Kidney capillary endothelial cell (primary cell): ENCODE data around the gene QRFPR.
"Not testable (repeated sequence)": the region's sequence is repeated elsewhere in the genome, so short reads cannot be mapped to it uniquely, and the experiment has no call there.

Experiments used
- DNase-seq: peaks from one replicate; pipeline ENCODE4 v3.0.0-alpha.2; 2018; ENCODE audit warnings: low spot score

The QRFPR gene

DNA sequence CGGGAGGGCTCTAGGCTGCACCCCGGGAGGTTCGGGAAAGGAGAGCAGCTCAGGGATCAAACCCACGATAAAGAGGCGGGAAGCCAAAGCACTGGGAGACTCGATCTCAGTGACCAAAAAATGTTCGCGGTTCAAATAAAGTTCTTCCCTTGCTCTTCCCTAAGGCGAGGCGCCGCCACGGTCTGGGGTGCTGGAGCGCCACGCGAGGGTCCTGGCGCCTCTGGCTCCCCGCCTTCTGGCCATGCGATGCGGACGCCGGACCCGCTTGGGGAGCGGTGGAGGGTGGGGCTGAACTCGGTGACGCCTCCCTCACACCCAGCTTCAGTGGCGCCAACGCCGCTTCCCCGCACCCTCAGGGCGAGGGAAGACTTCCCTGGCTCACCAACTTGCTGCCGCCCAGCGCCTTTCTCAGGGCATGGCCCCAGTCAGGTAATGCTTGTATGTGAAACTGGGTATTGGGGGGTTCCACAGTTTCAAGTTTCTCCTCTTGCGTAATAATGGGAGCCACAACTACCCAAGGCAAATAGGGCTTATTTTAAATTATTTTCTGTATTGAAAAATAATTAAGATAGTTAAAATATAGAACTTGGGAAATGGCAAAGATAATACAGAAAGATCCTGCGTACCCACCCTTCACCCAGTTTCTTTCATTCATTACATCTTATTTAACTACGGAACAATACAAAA, at the start of gene QRFPR:
Gene QRFPR (minus strand): TSS at position 243 of the 687 bp plus-strand sequence. CDS start 371 bp downstream, outside the sequence.
- DNase-seq = no peak

DNA sequence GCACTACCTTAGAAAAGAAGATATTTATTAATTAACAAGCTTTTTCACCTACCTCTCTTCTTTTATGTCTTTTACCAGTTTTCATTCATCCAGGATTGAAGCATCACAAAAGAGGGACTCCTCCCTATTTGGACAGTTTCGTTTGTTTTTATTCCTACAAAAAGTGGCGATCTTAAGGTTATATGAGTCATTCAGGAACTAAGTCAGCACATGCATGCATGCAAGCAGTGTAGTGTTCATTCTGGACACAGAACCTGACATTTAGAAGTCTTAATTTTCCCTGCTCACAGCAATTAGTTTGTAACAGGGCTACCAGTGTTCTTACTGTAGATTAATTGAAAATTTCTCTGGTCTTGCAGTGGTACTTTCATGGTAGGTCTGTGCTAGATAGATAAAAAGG, 47.9 kb upstream of the QRFPR start:
- peak; percentile 52 for DNase-seq

DNA sequence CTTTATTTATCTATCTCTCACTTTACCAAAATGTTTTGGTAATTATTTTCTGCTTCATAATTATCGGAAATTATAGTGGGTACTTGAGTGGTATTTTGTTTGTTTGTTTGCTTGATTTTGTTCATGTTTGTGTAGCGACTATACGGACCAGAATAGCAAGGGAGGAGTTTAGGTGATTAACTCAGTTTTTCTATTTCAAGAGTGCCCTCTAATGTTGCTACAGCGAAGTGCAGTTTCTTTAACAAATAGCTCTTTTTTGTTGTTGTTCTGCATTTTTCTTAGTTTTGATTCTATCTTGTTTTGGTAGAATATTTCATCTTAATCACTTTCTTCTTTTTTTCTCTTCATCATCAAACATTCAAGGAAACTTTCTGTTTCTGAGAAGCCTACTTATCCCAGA, 40.8 kb upstream of the QRFPR start:
- peak; percentile 21 for DNase-seq

DNA sequence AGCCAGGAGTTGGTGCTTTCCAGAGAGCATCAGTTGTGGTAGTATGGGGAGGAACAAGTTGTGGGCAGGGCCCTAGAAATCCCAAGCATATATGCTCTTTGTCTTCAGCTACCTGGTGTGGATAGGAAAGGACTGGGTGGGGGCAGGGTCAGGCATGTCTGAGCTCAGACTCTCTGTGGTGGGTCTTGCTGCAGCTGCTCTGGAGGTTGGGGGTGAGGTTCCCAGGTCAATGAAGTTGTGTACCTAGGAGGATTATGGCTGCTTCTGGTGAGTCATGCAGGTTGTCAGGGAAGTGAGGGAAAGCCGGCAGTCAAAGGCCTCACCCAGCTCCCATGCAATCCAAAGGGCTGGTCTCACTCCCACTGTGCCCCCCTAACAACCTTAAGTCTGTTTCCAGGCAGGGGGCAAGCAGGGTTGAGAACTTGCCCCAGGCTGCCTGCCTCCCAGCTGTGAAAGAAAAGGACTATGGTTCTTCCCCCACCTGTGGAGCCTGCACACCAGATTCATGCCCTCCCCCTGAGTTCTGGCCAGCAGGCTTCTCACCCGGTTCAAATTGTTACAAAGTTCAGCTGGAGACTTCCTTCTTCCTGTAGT, 30.4 kb upstream of the QRFPR start:
- DNase-seq = no peak

DNA sequence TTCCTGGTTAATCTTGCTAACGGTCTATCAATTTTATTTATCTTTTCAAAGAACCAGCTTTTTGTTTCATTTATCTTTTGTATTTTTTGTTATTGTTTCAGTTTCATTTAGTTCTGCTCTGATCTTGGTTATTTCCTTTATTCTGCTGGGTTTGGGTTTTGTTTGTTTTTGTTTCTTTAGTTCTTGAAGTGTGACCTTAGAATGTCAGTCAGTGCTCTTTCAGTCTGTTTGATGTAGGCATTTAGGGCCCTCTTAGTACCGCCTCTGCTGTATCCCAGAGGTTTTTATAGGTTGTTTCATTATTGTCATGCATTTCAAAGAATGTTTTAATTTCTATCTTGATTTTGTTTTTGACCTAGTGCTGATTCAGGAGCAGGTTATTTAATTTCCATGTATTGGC, 27.7 kb upstream of the QRFPR start:
- DNase-seq = not testable (repeated sequence)

DNA sequence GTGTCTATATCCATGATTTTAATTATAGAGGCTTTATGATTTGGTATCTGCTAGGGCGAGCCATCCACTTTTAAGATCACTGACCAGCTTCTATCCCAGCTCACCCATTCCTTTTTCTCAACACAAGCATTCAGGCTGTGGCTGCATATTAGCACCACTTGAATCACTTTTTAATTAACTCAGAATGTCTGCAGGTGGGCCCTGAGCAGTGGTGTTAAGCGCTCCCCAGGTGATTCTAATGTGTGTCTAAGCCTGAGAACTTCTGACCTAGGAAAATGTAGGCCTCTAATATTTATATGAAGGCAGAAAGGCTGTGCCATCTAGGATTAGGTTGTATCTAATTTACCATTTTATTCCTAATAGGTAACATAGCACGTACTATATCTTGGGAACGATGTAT, 19.8 kb upstream of the QRFPR start:
- no peak for DNase-seq

DNA sequence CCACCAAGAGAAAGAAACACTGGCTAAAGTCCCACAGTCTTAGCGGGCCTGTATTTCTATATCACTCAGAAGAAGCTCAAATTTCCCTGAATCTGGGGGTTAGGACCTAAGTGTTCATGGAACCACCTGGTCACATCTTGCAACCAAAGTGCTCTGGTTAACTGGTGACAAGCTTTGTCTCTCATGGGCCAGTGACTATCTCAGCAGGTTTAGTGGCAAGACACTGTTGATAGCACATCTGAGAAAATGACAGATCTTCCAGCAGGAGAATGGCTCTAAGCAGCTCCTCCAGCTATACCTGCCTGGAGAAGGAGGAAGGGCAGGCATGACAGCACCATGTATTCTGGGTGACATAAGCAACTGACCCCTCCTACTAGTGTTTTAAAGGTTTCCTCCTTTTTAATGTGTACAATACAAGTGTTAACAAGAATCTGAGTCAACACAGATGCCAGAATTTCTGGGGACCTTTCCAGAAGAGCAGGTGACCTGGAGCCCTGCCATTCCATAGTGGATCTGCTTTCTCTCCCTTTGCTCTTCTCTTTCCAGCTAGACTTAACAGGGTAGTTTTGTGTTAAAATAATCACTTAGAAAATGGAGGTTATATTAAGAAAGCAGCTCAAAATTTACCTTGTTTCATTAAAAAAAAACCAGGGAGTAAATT, 17.3 kb upstream of the QRFPR start:
- no peak for DNase-seq

DNA sequence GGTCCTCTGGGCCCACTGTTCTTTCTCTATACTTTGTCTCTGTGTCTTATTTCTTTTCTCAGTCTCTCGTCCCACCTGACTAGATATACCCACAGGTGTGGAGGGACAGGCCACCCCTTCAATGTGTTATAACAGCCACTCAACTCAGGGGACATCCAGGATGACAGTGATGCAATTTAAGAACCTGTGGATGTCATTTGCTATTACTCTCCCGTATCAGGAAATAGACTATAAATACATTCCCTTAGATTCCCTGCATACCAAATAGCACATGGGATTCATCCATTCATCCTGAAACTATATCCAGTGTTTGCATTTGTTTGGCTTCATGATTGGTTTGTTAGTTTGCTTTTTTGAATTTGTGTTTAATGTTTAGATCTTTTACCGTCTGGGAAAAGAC, 16.6 kb upstream of the QRFPR start:
- DNase-seq = no peak

DNA sequence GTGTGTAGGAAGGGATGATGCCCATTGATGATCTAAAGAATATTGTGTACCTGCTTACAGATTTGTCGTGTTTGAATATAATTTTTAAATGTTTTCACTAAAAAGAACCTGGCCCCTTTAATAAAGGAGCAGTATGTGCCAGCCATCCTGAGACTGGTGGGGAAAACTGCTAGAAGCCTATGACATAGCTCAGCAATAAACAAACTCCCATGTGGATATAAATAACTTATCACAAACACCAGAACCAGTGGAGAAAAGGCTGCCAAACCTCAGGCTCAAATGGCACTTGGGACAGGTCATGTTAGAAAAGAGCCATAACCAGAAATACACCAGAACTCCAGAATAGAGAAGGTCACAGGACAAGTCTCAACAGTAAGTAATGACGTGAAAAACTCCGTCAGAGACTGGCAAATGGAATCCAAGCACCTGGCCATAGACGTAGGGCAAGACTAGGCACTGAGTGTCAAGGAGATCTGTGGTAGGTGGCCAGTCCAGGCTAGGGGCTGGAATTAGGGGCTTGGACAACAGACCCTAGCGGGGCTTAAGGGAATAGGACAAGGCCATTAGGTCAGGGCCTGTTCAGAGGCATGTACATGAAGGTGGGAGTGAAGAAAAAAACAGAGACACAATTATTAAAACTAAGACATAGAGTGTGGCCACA, 11.7 kb upstream of the QRFPR start:
- no peak for DNase-seq

DNA sequence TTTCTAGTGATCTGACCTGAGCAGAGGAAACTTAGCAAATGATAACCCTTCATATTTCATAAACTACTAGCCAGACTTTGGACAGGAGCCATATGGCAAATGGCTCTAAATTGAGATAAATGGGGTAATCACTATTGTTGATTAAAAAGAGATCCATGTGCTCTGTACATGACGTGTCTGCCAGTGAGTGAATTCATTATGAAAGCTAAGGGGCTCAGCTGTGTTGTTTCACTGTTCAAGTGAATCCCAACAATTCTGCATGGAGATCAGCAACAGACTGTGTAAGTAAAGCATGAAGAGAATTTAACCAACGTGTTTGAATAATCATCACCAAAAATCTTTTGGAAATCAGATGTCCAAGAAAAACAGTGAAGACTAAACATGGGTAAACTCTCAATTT, 9.5 kb upstream of the QRFPR start:
- no peak for DNase-seq

DNA sequence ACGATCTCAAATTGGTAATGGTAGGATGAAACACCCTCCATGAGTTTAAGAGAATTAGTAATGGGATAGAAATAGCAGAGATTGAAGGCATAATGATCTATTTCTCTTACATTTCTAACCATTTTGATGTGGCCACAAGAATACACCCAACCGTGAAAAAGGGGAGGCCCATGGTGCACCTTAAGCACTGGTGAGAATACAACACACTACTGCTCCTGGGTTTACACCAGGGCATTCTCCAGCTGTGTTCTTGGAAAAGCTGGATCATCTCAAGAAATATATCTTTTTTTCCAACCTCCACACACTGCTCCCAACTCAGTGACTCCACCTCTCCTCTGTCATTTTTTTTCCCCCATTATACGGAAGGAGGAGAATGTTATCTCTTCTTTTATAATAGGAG, 1.5 kb downstream of the QRFPR start:
- DNase-seq = no peak

DNA sequence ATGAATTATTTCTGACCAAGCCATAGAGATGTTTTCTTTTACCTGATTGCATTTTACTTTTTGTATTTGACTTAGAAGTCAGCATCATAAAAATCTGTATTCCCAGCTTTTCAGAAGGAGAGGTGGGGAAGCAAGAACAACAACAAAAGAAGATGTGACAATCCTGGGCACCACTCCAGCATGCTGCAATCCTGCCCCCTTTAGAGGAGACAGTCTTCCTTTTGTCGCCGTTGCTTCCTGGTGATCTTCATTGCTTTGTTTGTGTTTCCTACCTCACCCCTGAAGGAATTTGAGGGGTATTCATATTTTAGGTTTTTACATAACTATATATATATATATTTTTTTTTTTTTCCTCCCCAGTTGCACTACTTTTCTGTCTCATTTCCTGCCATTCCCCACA, 3.7 kb downstream of the QRFPR start:
- peak; percentile 51 for DNase-seq

DNA sequence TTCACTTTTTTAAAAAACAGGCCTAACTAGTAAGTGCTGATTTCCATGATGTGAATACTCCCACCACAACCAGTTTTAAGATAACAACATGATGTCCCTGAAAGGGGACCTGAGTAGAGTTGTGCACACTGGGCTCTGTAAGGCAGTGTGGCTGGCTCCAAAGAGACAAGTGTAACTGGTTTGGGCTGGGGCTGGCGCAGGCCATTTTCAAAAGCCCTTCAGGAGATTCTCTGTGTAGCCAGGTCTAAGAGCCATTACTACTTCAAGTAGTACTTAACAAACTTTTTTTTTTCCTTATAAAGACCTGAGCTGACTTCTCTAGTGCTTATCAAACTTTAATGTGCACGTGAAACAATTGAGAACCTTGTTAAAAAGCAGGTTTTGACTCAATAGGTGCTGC, 4.3 kb downstream of the QRFPR start:
- no peak for DNase-seq

DNA sequence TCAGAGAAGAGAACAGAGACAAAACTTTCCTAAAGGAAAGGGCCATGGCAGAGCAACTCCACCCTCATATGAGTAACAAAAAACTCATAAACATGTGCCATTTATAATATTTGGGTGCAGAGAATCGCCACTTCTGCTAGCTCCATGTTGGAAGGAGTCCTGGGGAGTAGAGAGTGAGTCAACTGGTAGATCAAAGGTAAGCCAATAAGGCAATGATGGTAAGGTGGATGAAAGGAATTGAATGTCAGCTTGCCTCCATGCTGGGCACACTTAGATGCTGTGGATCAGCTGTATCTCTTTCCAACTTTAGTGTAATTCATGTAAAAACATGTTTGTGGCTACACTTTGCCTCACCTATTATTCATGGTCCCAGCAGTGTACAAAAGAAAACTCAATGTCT, 4.7 kb downstream of the QRFPR start:
- DNase-seq = no peak

DNA sequence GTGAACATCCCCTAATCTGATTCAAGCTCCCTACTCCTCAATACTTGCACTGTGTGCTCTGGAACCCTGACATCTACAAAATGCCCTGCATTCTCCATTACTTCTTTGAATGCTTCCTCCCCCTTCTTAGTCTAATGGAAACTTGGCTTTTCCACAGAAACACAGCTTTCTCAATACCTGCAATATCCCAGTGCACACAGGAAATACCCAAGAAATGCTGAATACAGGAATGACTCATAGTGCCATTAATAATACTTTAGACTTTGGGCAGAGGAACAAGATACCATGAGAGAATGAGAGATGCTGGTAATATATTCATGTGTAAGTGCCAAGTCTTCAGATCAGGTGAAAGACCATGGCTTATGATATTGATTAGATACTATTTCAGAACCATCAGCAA, 5.6 kb downstream of the QRFPR start:
- DNase-seq = no peak

DNA sequence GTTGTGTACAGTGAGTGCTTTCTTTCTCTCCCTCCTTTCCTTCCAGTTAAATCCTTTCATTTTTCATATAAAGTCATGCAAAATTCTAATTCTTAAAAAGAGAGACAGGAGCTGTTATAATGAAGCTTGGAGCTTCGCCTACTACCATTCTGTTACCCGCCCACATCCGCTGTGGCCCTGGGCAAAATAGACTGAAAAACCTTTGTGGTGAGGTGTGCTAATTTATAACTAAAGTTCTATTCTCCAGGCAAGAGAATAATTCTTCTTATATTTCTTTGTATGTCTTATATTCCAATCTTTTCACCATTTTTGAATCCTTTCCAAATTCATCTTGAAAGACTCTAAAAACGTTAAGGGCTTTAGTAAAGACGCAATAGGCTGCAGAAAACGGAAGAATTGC, 7.0 kb downstream of the QRFPR start:
- DNase-seq = no peak

DNA sequence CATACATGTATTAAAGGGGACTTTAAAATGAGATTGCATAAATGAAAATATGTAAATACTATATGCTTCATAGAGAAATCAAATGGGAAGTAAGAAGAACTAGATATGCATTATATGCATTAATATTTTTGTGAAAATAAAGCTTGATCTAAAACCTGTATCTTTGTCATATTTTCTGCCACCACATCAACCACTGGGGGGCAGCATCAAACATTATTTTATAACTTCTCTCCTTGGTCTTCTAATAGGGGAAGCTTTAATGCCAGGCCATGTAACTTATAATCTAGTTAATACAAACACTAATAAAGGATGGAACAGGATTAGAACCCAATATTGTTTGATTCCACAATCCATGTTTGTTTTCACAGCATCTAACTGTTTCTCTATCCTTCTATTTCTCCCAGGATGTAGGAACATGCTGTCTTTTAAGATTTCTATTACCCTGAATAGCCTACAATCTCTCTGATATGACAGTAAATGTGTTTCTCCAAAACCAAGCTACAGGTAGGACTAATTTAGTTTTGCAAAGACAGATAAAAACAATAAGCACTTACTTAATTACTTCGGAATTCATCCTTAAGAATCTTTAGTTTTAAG, 10.0 kb downstream of the QRFPR start:
- no peak for DNase-seq

DNA sequence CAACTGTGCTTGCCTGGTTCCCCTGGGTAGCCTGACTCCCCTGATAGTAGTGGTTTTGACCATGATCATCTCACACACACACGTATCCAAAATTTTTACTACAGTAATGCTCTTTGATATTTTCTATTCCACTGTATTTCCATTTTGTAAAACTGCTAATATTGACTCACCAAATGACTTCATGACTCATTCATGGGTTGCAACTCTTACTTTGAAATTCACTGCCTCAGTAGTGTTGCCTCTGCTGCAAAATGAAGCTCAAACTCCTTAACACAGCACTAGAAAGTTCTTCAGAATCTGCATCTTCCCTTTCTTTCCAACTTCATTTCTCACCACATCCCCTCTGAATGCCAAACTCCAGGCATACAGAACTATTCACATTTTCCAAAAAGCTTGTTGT, 20.3 kb downstream of the QRFPR start:
- DNase-seq = no peak

DNA sequence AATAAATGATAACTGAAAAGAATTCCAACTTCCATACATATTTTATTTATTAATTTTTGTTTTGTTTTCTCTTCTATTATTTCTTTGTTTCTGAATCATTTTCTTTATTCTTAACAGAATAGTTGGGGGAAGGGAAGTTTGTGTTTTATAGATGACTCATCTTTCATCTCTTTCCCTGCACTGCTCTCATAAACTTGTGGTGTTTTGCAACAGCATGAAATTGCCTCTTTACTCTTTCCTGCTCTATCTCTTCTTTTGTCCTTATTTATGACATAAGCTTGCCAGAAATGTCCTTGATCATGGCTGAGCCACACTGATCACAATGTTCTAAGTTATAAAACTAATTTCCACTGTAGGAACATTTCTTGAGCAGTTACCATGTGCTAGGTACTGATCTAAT, 22.3 kb downstream of the QRFPR start:
- DNase-seq = no peak

DNA sequence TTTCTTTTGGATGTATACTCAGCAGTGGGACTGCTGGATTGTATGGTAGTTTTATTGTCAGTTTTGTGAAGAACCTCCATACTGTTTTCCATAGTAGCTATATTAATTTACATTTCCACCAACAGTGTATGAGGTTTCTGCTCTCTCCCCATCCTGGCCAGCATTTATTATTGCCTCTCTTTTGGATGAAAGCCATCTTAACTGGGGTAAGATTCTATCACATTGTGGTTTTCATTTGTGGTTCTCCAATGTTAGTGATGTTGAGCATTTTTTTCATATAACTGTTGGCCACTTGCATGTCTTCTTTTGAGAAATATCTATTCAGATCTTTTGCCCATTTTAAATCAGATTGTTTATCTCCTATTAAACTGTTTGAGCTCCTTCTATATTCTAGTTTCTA, 27.6 kb downstream of the QRFPR start:
- DNase-seq = no peak

DNA sequence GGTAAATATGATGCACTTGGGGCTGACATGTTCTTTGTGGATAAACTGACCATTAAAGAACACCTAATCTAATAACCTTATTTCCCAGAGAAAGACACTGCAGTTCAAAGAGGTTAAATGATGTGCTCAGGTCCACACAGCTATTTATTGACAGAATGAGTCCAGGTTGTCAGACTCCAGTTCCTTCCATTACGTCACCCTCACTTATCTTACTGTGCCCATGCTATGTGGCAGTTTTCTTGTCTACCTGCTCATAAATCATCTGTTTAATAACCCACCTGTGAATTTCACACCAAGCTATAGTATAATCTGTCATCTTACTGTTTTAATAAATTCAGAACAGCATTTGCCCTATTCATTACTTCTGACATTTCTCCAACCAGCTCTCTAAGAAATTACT, 36.7 kb downstream of the QRFPR start:
- DNase-seq = no peak

DNA sequence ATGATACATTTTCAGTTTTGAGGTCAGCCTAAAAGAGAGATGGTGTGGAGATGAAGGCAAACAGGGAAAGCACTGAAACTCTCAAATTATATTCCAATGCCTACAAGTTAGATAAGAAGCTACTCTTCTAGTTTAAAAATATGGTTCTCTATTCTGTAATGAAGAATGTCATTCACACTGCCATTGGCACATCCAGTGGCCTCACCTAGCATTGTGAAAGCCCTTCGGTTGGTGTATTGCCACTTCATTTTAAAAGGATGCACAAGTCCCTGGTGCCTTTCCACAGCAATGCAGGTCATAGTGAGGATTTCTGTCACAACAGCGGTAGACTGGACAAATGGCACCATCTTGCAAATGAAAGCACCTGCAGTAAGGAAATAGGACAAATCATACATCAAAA, 40.6 kb downstream of the QRFPR start:
- DNase-seq = no peak

DNA sequence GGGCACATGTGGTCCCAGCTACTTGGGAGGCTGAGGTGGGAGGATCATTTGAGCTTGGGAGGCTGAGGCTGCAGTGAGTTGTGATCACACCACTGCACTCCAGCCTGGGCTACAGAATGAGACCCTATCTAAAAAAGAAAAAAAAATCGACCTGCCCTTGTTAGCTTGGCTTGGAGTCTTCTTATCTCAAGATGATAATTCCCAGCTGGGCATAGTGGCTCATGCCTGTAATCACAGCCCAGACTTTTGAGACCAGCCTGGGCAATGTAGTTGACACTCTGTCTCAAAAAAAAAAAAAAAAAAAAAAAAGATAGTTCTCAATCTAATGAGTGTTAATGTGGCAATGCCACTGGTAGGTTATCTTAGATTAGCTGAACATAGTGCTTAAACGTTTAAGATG, 41.0 kb downstream of the QRFPR start:
- no peak for DNase-seq
